Activated T-cell treated with anti-CD3 and anti-CD28 coated beads for 48 hours (primary cell): ENCODE data around the gene ZNF491.
A peak's percentile ranks its signal among the peaks of the same experiment; 100 is the strongest.
"Not testable (repeated sequence)": the region's sequence is repeated elsewhere in the genome, so short reads cannot be mapped to it uniquely, and the experiment has no call there.

Experiments
- DNase-seq: peaks from one replicate; pipeline ENCODE4 v3.0.0-alpha.2; 2020; ENCODE audit warnings: low read depth

The ZNF491 gene

GRCh38 chr19:11806354-11807098, 8.2 kb downstream of the ZNF491 start:
- no peak for DNase-seq

GRCh38 chr19:11807099-11807380, 8.7 kb downstream of the ZNF491 start:
- DNase-seq = no peak

GRCh38 chr19:11813703-11814028, 15.3 kb downstream of the ZNF491 start:
- no peak for DNase-seq

- DNase-seq = peak; percentile 88
These were observed 15.8 kb downstream of the ZNF491 start, which contains the start of gene ZNF440 for GRCh38 chr19:11814029-11814699. Gene ZNF440, plus strand, starts transcription at chr19:11814273. Its CDS starts 175 bp downstream, at chr19:11814448.

- DNase-seq = no peak
These were observed 16.3 kb downstream of the ZNF491 start for GRCh38 chr19:11814700-11815035.

- no peak for DNase-seq
These were observed 23.3 kb downstream of the ZNF491 start for GRCh38 chr19:11821474-11822109.

GRCh38 chr19:11828957-11829876, 30.9 kb downstream of the ZNF491 start:
- not testable (repeated sequence) for DNase-seq

GRCh38 chr19:11832253-11832912, 34.1 kb downstream of the ZNF491 start:
- no peak for DNase-seq

- no peak for DNase-seq
These were observed 35.2 kb downstream of the ZNF491 start for GRCh38 chr19:11833541-11833940.

GRCh38 chr19:11835626-11836066, 37.3 kb downstream of the ZNF491 start:
- not testable (repeated sequence) for DNase-seq

GRCh38 chr19:11843722-11844121, 45.4 kb downstream of the ZNF491 start:
- DNase-seq = no peak

GRCh38 chr19:11847615-11848014, 49.3 kb downstream of the ZNF491 start:
- not testable (repeated sequence) for DNase-seq

- DNase-seq = no peak
These were observed 49.9 kb downstream of the ZNF491 start for GRCh38 chr19:11848200-11848593.

- peak; percentile 88 for DNase-seq
These were observed 50.5 kb downstream of the ZNF491 start, which contains the start of gene ZNF439 for GRCh38 chr19:11848594-11849469. Gene ZNF439, plus strand, starts transcription at chr19:11848726. Its CDS starts 142 bp downstream, at chr19:11848868.

- DNase-seq = not testable (repeated sequence)
These were observed 52.0 kb downstream of the ZNF491 start for GRCh38 chr19:11850289-11850688.

- DNase-seq = no peak
These were observed 55.0 kb downstream of the ZNF491 start for GRCh38 chr19:11853358-11853757.

GRCh38 chr19:11856596-11857250, 58.4 kb downstream of the ZNF491 start:
- DNase-seq = no peak
